ENCODE results near the gene MCM3AP. TPM values are rescaled to one million over a fixed set of nuclear protein-coding genes. Genes with fewer than 3 reads are reported as not detected.
"Not testable (repeated sequence)": the region's sequence is repeated elsewhere in the genome, so short reads cannot be mapped to it uniquely, and the experiment has no call there.

MCM3AP gene
- total RNA-seq, 1 experiment from 2014 or later, result 88.4 TPM

- Histone ChIP-seq H3K79me2 (ENCODE audit: insufficient read depth, low read length) (no peaks in the 10 kb centered on the region), H2AFZ (ENCODE audit: low read depth, low read length, poor library complexity, severe bottlenecking) (no peak overlapping the region), H3K27ac (ENCODE audit: low read depth, low read length) (no peak overlapping the region), H3K4me3 (replicated peaks in 1 of 2; ENCODE audit: low read depth in 1 of 2, low read length in 2 of 2) (no peak overlapping the region), H3K27me3 (ENCODE audit: insufficient read depth, low read length) (no peaks in the 10 kb centered on the region), H3K4me2 (ENCODE audit: low read length) (no peak overlapping the region), H3K9ac (ENCODE audit: low read length) (no peak overlapping the region), H4K20me1 (ENCODE audit: insufficient read depth) (no peaks in the 10 kb centered on the region), H3K36me3 (ENCODE audit: control insufficient read depth in 1 of 2, insufficient read depth in 2 of 2, low read length in 2 of 2) (0 out of 4 replicates have a peak, but pooled peaks cover 0 to 6% of the 10 kb centered on the region in 2 experiments), H3K9me3 (ENCODE audit: control insufficient read depth in 1 of 2, insufficient read depth in 1 of 2, low read depth in 1 of 2, low read length in 2 of 2) (no peaks in the 10 kb centered on the region; a peak in 1 of 4 replicates), H3K9me2 (ENCODE audit: insufficient read depth) (no peaks in the 10 kb centered on the region), H3K4me1 (ENCODE audit: control insufficient read depth in 1 of 2, insufficient read depth in 2 of 2, low read length in 2 of 2) (peaks cover 15 to 29% of the 10 kb centered on the region in 2 experiments)
- TF ChIP-seq JUND (IDR thresholded peaks at IDR 0.05) (no peak), CEBPB (IDR thresholded peaks at IDR 0.05; ENCODE audit: low read depth) (no peak)
- intact Hi-C loops (cut with micrococcal nuclease), result loop anchor here (5.0 kb wide), 1 partner anchor 84 kb away; no protein-coding TSS in a partner anchor
- ChIA-PET RAD21 (ENCODE audit: low non-redundant PET in 1 of 2, low total read pairs in 2 of 2, uncharacterized antibody in 2 of 2, unreplicated experiment in 2 of 2) (no interaction called here), POLR2A (no interaction called here), CTCF (no interaction called here)
- BruUV-seq (replicated peaks), result no TSS peak
- ATAC-seq, result no peak
- no peak for DNase-seq (ENCODE audit: low read depth, low spot score)
Observed at GRCh38 chr21:46226146-46226545, 59.3 kb downstream of the MCM3AP start.

- DNase-seq (ENCODE audit: low read depth, low spot score); POLR2A ChIA-PET; H3K4me3 ChIP-seq (replicated peaks in 1 of 2; ENCODE audit: low read depth in 1 of 2, low read length in 2 of 2); BruUV-seq (replicated peaks); ATAC-seq; intact Hi-C loops (cut with micrococcal nuclease); RAD21 ChIA-PET (ENCODE audit: low non-redundant PET in 1 of 2, low total read pairs in 2 of 2, uncharacterized antibody in 2 of 2, unreplicated experiment in 2 of 2); H4K20me1 ChIP-seq (ENCODE audit: insufficient read depth); H3K27ac ChIP-seq (ENCODE audit: low read depth, low read length); H3K9me2 ChIP-seq (ENCODE audit: insufficient read depth); H3K79me2 ChIP-seq (ENCODE audit: insufficient read depth, low read length); H3K27me3 ChIP-seq (ENCODE audit: insufficient read depth, low read length); H3K4me2 ChIP-seq (ENCODE audit: low read length); H3K36me3 ChIP-seq (ENCODE audit: control insufficient read depth in 1 of 2, insufficient read depth in 2 of 2, low read length in 2 of 2); H2AFZ ChIP-seq (ENCODE audit: low read depth, low read length, poor library complexity, severe bottlenecking); H3K9ac ChIP-seq (ENCODE audit: low read length); CTCF ChIA-PET; H3K9me3 ChIP-seq (ENCODE audit: control insufficient read depth in 1 of 2, insufficient read depth in 1 of 2, low read depth in 1 of 2, low read length in 2 of 2): not testable (repeated sequence)
- peaks cover 9 to 16% of the 10 kb centered on the region in 2 experiments; a peak in 3 of 4 replicates for H3K4me1 ChIP-seq (ENCODE audit: control insufficient read depth in 1 of 2, insufficient read depth in 2 of 2, low read length in 2 of 2)
Observed at GRCh38 chr21:46223661-46224060, 61.8 kb downstream of the MCM3AP start.

- H3K36me3 ChIP-seq (ENCODE audit: control insufficient read depth in 1 of 2, insufficient read depth in 2 of 2, low read length in 2 of 2), result no peaks in the 10 kb centered on the region
- H3K9ac ChIP-seq (ENCODE audit: low read length), result no peak overlapping the region
- peaks cover 9 to 13% of the 10 kb centered on the region in 2 experiments; a peak in 3 of 4 replicates for H3K4me1 ChIP-seq (ENCODE audit: control insufficient read depth in 1 of 2, insufficient read depth in 2 of 2, low read length in 2 of 2)
- POLR2A ChIA-PET, result no interaction called here
- no peaks in the 10 kb centered on the region for H4K20me1 ChIP-seq (ENCODE audit: insufficient read depth)
- H3K79me2 ChIP-seq (ENCODE audit: insufficient read depth, low read length), result no peaks in the 10 kb centered on the region
- H3K9me2 ChIP-seq (ENCODE audit: insufficient read depth), result no peaks in the 10 kb centered on the region
- no peak overlapping the region for H3K4me3 ChIP-seq (replicated peaks in 1 of 2; ENCODE audit: low read depth in 1 of 2, low read length in 2 of 2)
- CTCF ChIA-PET, result no interaction called here
- no peaks in the 10 kb centered on the region for H3K27me3 ChIP-seq (ENCODE audit: insufficient read depth, low read length)
- RAD21 ChIA-PET (ENCODE audit: low non-redundant PET in 1 of 2, low total read pairs in 2 of 2, uncharacterized antibody in 2 of 2, unreplicated experiment in 2 of 2), result no interaction called here
- ATAC-seq, result no peak
- no peak overlapping the region for H3K27ac ChIP-seq (ENCODE audit: low read depth, low read length)
- H2AFZ ChIP-seq (ENCODE audit: low read depth, low read length, poor library complexity, severe bottlenecking), result no peak overlapping the region
- BruUV-seq (replicated peaks), result no TSS peak
- intact Hi-C loops (cut with micrococcal nuclease), result no loop called here
- no peak overlapping the region for H3K4me2 ChIP-seq (ENCODE audit: low read length)
- no peak for DNase-seq (ENCODE audit: low read depth, low spot score)
- no peaks in the 10 kb centered on the region; a peak in 1 of 4 replicates for H3K9me3 ChIP-seq (ENCODE audit: control insufficient read depth in 1 of 2, insufficient read depth in 1 of 2, low read depth in 1 of 2, low read length in 2 of 2)
- TF ChIP-seq ZNF274 (IDR thresholded peaks at IDR 0.05; ENCODE audit: low read depth, low read length), result no peak
- no peak for TF ChIP-seq MAX (IDR thresholded peaks at IDR 0.05)
- no peak for TF ChIP-seq SIN3A (IDR thresholded peaks at IDR 0.05; ENCODE audit: low read depth)
- TF ChIP-seq ZBTB33 (IDR thresholded peaks at IDR 0.05; ENCODE audit: extremely low read depth, insufficient replicate concordance, low read length), result no peak
- TF ChIP-seq ATF3 (IDR thresholded peaks at IDR 0.05), result no peak
- no peak for TF ChIP-seq CTCF (IDR thresholded peaks at IDR 0.05 in 2 of 3, conservative IDR thresholded peaks at IDR 0.05 in 1 of 3; ENCODE audit: borderline replicate concordance in 1 of 3, insufficient read depth in 1 of 3, low read depth in 2 of 3, low read length in 2 of 3)
- no peak for TF ChIP-seq ELF1 (IDR thresholded peaks at IDR 0.05; ENCODE audit: borderline replicate concordance, low read depth)
- no peak for TF ChIP-seq EGR1 (IDR thresholded peaks at IDR 0.05; ENCODE audit: low read depth)
Observed at GRCh38 chr21:46223217-46223616, 62.2 kb downstream of the MCM3AP start.
